GM19324 (cell line): ENCODE data around the gene CUL7.

Experiments used
- ATAC-seq: cut with Tn5 transposase; IDR thresholded peaks from one replicate; pipeline ENCODE4 v1.9.1; 2021; ENCODE audit warnings: mild to moderate bottlenecking, moderate library complexity; ENCODE audit not compliant: unreplicated experiment, low FRiP score

The CUL7 gene

DNA sequence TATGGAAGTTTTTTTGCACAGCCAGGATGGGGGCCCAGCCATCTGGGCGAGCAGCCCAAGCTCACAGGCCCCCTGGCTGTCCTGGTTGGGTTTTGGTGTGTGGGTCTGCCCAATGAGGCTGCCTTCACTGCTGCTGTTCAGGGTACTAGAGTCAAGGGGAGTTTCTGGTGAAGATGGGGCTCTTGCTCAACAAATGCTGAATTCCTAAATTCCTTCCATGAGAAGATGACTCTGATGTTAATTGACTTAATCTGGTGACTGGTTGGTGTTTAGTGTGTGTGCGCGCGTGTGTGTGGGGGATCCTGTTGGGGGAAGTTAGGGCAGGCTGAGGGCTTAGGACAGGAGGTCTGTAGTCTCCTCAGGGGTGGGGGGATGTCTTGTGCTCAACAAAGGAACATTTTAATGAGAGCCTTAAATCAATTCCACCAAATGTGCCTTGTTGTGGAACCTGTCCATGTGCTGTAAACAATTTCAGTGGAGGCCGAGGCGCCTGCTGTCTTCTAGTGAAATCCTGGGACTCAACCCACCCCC lies 24.4 kb upstream of the CUL7 start:
- no peak for ATAC-seq

DNA sequence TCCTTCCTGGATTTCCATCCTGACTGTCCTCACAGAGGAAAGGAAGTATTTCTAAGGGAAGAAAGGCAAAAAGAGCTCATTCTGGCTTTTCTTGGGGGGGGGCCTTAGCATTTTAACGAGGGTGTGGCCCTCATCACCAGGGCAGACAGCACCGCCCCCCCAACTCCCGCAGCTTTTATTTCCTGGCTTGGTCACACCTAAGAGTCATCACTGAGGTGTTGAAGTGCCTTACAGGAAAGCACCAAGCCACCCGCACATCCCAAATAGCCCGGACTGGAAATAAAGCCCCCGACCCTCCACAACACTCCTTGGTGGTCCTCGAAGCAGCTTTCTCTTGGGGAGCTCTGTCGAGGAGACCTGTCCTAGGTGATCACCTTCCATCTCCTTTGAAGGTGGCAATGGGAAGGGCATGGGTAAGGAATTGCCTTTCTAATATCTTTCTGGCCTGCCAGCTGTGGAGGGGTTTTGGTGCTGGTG lies 23.7 kb upstream of the CUL7 start:
- no peak for ATAC-seq

DNA sequence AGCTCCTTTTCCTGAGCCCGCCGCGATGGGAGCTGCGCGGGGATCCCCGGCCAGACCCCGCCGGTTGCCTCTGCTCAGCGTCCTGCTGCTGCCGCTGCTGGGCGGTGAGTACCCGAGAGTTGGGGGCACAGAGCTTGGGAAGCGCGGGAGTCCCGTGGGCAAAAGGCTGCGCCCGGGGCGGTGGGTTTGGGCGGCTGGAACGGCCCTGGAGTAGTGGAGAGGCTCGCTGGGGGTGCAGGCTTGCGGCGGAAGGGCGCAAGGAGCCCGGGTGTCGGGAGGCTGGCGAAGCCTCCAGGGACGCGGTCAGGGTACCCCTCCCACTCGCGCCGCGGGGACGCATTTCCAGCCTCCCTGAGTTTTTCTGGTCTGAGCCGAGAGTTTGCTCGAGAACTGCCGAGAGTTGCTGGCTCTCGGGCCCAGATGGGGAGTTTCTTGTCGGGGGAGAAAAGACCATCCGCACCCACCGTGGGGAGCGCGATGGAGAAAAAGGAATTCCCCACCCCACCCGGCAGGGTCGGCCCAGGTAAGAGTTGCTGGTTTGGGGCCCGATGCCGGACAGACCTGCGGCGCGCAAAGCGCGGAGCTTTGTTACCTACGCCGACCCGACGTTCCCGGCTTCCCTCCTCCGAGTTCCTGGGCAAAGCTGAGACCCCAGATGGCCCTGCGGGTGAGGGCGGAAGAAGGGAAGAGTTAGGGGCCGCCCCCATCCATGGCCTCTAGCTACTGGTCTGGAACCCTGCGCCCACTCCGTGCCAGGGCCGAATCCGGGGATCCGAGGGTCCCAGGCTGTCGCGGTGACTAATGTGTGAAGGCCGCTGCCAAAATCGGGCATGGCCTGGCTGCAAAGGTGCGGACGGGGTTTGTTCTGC lies 23.0 kb upstream of the CUL7 start:
- no peak for ATAC-seq

DNA sequence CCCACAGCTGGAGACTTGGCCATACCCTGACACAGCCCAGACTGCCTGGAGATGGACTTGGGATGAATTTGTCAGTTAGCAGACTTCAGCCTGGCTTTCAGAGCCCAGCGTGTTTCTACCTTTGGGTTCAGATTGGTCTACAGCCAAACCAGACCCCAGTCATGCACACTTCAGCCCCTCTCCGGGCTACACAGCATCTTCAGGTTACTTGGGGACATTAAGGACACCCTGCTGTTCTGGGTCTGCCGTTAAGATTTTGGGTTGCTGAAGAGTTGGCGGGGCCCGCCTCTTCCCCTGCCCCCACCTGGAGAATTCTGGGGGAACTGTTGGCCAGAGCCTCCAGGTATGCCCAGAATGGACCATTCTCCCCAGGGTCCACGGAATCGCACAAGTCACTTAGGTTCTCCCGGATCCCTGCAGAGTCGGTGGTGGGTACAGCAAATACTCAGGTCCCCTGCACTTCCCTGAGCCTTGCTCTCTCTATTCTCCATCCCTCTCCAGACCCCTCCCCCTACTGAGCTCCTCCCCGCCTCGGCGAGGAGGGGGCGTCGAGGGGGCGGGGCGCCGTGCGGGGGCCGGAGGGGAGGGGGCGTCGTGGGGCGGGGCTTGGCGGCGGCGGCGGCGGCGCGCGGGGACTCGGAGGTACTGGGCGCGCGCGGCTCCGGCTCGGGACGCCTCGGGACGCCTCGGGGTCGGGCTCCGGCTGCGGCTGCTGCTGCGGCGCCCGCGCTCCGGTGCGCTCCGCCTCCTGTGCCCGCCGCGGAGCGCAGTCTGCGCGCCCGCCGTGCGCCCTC lies 22.2 kb upstream of the CUL7 start, which contains the start of gene PTK7:
PTK7 (plus strand) TSS at position 645 of the 794 bp plus-strand sequence. CDS start 175 bp downstream, outside the sequence.
- no peak for ATAC-seq

DNA sequence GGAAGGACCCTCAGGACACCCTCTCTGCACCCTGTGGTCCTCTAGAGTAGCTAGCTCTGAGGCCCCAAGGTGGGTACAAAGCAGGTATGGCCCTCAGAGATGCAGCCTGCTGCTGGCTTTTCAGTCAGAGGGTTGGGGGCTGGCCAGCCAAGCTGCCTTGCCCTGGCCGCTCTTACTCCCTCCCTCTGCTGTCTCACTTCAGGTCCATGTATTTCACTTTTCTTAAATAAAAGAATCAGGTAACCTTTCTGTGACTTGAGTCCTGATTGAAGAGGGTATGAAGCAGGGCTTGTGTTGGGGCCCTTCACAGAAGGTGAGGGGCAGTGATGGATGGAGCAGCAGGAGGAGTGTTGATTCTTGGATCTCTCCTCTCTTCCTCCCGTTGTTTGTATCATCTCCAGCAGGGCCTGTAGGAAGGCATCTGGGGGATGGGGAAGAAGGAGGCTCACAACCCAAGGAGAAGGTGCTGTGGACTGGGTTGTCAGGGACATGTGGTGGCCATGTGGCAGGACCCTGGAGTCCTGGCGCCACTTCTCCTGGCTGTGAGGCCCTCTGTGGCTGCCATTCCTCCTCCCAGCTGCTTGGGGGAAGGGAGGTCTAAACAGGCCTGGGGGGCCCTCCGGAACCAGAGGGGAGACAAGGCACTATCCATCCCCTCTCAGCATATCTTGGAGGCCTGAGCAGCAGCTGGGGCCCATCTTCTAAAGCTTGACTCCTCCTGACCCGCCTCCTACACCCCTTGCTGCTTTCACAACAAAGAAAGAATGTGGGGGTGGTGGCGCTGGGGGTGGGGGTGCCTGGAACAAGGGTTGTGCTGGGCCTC lies 21.4 kb upstream of the CUL7 start:
- ATAC-seq, result no peak

DNA sequence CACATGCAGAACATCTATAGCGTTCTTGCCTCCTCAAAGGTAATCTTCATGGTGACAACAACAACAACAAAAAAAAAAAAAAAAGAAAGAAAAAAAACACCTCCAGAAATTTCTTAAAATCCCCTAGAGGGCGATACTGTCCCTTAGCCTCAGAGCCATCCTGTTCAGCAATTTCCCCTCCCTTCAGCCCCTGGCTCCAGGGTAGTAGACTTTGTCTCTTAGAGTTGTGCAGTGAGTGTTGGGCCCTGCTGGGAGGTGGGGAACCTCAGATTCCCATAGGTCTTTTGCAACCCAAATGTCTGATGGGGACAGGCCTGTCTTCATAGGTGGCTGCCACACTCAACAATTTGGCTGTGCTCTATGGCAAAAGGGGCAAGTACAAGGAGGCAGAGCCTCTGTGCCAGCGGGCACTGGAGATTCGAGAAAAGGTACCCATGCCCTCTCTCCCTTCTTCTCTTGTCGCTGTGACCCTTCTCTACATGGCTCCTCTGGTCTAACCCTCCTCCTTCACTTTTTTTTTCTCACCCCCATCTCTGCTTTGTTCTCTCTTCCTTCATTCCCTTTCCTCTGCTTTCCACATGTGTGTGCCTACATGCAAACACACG lies 16.5 kb upstream of the CUL7 start:
- no peak for ATAC-seq

DNA sequence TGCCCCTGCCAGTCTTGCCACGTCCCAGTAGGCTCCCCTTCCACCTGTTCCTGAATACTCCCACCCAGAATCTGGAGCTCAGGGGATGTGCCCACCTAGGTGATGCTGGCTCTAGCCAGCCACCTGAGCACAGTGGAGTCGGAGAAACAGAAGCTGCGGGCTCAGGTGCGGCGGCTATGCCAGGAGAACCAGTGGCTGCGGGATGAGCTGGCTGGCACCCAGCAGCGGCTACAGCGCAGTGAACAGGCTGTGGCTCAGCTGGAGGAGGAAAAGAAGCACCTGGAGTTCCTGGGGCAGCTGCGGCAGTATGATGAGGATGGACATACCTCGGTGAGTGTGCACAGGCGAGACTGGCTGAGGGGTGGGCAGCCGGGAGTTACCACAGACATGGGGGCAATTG lies 9.2 kb upstream of the CUL7 start:
- ATAC-seq, result no peak

DNA sequence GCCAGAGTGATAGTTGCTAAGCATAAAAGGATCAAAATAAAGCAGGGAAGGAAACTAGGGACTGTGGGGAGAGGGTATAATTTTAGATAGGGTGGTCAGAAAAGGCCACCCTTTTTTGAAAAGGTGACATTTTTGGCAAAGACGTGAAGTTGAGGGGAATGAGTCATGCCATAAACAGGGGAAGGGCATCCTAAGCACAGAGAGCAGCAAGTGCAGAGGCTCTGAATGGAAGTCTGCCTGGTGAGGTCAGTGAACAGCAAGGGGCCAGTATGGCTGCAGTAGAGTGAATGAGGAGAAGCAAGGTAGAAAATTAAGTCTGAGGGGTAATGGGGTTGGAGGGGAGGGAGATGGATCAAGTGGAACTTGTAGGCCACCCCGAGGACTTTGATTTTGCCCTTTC lies 8.2 kb upstream of the CUL7 start:
- ATAC-seq, result no peak

DNA sequence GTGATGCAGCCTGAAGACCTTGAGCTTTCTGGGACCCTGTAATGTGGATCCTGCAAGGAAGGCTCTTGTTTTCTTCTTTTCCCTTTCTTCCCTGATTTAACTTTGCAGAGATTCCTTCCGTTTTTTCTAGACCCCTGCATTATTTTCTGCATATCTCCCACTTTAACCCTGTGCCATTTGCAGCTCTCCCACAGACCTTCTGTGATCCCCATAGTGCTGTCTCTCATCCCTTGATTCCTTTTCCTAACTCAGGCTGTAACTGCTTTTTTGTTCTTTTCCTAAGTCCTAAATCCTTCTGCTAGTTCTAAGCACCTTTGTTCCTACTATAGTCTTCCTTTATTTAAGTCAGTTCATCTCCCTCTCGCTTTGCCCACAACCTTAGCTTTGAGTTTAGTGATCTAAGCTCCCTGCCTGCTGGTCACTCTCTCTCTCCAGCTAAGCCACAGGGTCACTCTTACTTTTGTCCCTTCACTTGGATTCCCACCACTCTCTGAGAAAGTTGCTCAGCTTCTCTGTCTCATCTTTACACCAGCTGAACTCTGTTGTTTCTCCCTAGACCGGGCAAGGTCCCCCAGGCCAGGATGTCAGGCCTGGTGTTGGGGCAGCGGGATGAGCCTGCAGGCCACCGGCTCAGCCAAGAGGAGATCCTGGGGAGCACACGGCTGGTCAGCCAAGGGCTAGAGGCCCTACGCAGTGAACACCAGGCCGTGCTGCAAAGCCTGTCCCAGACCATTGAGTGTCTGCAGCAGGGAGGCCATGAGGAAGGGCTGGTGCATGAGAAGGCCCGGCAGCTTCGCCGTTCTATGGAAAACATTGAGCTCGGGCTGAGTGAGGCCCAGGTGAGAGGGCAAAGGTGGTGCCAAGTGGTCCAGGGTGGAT lies 7.3 kb upstream of the CUL7 start:
- no peak for ATAC-seq

DNA sequence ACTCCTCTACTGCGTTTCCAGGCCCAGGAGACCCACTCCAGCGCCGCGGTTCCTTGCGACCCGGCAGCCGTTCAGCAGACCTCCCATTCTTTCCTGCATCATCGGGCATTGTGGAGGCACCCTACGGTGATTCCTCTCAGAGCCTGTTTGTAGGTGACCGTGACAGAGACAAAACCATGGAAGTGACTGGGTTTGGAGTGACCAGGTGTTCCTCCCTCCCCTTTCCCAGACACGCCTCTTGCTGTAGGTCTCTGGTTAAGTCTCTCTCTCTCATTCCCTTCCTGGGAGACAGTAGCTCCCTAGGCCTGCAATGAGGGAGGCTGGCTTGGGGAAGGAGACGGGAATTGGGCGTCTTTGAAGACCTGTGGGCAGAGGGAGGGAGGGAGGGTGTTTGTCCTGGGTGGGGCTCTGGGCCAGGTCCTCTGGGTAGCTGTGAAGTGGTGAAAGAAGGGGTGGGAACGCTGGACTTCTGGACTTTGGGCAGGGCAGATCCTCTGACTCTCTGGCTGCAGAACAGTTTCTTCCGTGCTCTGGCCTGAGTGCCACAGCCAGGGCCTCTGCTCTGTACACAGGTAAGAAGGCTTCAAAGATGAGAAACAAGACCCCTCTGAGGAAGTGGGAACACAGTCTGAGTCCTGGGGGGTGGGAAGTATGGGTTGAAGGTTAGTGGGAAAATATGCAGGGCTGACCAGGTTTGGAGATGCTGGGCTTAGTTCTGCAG lies 6.5 kb upstream of the CUL7 start:
- ATAC-seq, result no peak

DNA sequence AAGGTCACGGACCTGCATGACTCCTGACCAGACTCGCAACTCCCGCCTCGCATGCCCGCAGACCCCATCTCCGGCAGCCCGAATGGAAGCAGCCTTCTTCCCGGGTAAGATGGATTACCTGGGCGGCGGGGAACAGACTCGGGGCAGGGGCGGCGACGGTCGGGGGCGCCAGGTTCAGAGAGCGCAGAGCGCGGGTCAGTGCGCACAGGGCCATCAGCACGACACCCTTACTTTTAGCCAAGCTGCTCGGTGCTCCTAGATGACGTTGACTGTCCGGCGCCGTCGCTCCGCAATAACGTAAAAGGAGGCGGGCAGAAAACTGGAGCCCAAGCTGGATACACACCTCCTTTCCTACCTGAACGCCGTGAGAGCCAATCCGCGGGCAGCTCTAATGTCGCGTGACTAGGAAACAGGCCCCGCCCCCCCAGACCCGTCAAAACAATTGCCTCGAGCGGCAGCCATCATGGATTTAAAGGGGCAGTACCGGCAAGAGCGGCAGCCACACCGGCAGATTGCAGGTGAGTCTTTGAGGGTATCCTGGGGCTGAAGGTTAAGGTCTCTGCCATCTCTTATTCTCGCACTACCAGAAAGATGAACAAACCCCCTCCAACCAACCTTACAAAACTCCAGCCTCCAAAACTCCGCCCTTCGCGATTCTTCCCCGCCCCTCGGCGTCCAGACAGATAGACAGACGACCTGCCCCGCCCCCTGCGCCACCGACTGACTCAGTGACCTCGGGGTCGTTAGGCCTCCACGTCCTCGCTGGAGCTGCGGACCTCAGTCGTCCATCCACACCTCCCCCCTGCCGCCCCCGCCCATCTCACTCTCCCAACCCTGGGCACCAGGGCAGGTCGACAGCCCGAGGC lies 5.8 kb upstream of the CUL7 start, which contains the start of the genes KLC4 and MRPL2:
KLC4 (plus strand) TSS at position 464 of the 866 bp plus-strand sequence. CDS start 1,705 bp downstream, outside the sequence.
MRPL2 (minus strand) TSS at position 267 of the 866 bp plus-strand sequence; CDS start at position 214, 53 bp downstream.
- ATAC-seq, result peak; percentile 94

DNA sequence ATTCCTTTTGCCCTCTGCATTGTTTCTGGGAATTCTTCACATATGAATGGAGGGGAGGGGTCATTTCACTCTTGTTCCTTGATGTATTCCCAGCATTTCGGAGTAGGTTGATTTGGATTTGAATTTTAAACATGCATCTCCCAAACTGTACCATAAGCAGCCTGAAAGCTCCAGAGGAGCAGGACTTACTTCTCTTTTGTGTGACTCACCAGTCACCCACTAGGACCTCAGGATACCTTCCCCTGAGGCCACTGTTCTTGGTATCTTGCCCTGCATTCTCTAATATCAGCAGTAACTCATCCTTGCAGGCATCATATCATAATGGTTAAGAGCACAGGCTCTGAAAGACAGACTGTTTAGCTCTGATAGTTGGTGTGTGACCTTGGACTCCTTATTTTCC lies 4.9 kb upstream of the CUL7 start:
- ATAC-seq, result no peak

DNA sequence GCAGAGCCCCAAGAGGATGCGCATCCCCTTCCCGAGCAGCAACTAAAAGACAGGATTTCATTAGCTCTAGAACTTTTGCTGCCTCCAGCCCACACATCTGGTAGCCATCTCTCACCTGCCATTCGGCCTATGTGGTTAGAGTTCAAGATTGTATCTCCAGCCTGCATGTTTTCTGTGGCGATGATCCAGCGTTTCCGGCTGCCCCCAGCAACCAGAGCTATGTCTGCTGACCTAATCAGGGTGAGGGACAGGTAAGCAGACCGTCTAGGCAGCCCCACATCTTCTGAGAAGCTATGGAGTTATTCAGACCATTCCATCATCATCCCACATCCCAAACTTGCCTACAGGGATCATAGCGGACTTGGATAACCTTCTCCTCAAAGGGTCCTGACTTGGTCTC lies 2.3 kb upstream of the CUL7 start:
- no peak for ATAC-seq

DNA sequence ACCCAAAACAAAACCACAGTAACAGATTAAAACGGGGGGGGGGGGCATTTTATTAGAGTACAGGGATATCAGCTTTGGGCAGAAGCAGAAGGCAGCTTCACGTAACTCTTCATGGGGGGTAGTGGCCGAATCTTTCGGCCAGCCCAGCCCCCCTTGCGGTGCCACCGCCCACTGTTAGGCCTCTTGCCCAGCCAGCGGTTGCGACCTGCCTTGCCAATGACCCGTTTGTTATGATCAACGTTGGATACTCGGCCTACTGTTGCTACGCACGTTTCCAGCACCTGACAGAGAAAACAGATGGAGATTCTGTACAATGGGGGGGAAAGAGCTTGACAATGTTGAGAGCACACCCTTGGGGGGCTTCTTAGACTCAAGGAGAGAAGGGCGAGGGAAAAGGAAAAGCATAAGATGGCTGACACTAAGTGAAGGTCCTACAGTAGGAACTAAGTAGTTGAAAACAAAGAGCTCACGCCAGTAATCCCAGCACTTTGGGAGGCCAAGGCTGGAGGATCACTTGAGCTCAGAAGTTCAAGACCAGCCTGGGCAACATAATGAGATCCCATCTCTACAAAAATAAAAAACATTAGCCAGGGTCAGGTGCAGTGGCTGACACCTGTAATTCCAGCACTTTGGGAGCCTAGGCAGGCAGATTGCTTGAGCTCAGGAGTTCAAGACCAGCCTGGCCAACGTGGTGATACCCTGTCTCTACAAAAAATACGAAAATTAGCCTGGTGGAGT lies 724 bp upstream of the CUL7 start:
- ATAC-seq, result no peak

DNA sequence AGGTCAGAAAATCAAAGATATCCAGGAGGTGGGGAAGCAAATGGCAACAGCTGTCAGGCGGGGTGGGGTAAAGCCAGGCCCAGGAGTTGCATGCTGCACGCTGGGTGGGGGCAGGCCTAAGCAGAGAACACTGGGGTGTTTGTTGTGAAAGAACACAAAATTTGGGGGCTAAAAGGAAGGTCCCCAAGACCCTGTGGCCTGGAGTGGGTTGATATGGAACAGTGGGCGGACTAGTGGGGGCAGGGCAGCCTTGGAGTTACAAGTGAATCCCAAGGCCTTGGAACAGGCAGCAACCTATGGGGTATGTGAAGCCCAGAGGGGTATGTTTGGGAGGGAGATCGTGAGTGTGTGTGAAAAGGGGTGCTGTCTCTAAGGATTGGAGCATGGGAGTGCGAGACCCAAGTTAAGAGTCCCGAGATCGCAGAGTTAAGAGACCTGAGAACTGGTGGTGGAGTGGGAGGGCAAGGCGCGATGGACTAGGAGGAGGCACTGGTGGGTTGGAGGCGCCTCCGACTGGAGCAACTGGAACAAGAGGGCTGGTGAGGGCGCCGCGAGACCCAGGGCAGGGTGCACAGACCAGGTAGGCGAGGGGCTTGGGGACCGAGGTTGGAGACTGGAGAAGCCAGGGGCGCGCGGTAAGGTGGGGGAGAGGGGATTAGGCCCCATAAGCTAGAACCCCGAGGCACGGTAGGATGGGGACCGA lies 658 bp downstream of the CUL7 start:
- ATAC-seq, result peak; percentile 12
